RKO (cell line): ENCODE measurements around the gene ITPR2.
"Not testable (repeated sequence)": the region's sequence is repeated elsewhere in the genome, so short reads cannot be mapped to it uniquely, and the experiment has no call there.

ENCODE experiments used
- DNase-seq: peaks from one replicate; pipeline ENCODE4 v3.0.0-alpha.2; 2016; ENCODE audit warnings: low spot score

ITPR2 gene

GRCh38 chr12:26832822-26833742 lies at the start of gene ITPR2:
Gene ITPR2, minus strand, starts transcription at chr12:26833194. Its CDS starts 413 bp downstream, at chr12:26832781.
- peak; percentile 88 for DNase-seq

GRCh38 chr12:26880625-26881024 lies 47.6 kb upstream of the ITPR2 start:
- no peak for DNase-seq

GRCh38 chr12:26878661-26879119 lies 45.7 kb upstream of the ITPR2 start:
- DNase-seq: no peak

- no peak for DNase-seq
Observed at GRCh38 chr12:26874501-26875296, 41.7 kb upstream of the ITPR2 start.

GRCh38 chr12:26872625-26873024 lies 39.6 kb upstream of the ITPR2 start:
- DNase-seq: no peak

GRCh38 chr12:26871985-26872384 lies 39.0 kb upstream of the ITPR2 start:
- DNase-seq: no peak

GRCh38 chr12:26870491-26871419 lies 37.8 kb upstream of the ITPR2 start:
- DNase-seq: no peak

- no peak for DNase-seq
Observed at GRCh38 chr12:26869908-26870459, 37.0 kb upstream of the ITPR2 start.

GRCh38 chr12:26869104-26869494 lies 36.1 kb upstream of the ITPR2 start:
- no peak for DNase-seq

- DNase-seq: no peak
Observed at GRCh38 chr12:26868447-26869103, 35.6 kb upstream of the ITPR2 start.

GRCh38 chr12:26867080-26867479 lies 34.1 kb upstream of the ITPR2 start:
- no peak for DNase-seq

- DNase-seq: peak; percentile 46
Observed at GRCh38 chr12:26863515-26863914, 30.5 kb upstream of the ITPR2 start.

- not testable (repeated sequence) for DNase-seq
Observed at GRCh38 chr12:26862787-26863186, 29.8 kb upstream of the ITPR2 start.

GRCh38 chr12:26861690-26862089 lies 28.7 kb upstream of the ITPR2 start:
- DNase-seq: no peak

GRCh38 chr12:26857465-26858176 lies 24.6 kb upstream of the ITPR2 start:
- DNase-seq: no peak

GRCh38 chr12:26855337-26855736 lies 22.3 kb upstream of the ITPR2 start:
- no peak for DNase-seq

GRCh38 chr12:26854031-26854390 lies 21.0 kb upstream of the ITPR2 start:
- no peak for DNase-seq

- DNase-seq: peak; percentile 81
Observed at GRCh38 chr12:26853303-26854030, 20.5 kb upstream of the ITPR2 start.

- DNase-seq: no peak
Observed at GRCh38 chr12:26851031-26851809, 18.2 kb upstream of the ITPR2 start.
